ENCODE results near the gene SHH.

GRCh38 chr7:155795401-155795800 is 16.9 kb downstream of the SHH start:
- no peak for TF ChIP-seq CTCF (IDR thresholded peaks at IDR 0.05; ENCODE audit: low read length)
- TF ChIP-seq EZH2 (optimal IDR thresholded peaks at IDR 0.05; ENCODE audit: low read depth, low read length): no peak
- TF ChIP-seq EZH2phosphoT487 (IDR thresholded peaks at IDR 0.05; ENCODE audit: low read length): no peak

All from MM.1S (cell line).